ENCODE data around the gene FHIP1A.

GRCh38 chr4:151443247-151443646 is 34.3 kb downstream of the FHIP1A start:
- no peak for TF ChIP-seq CTCF (IDR thresholded peaks at IDR 0.05)
- no peak for TF ChIP-seq POLR2AphosphoS5 (IDR thresholded peaks at IDR 0.05)
- TF ChIP-seq POLR2A (IDR thresholded peaks at IDR 0.05): no peak
- TF ChIP-seq EP300 (IDR thresholded peaks at IDR 0.05; ENCODE audit: low read depth): no peak
